Transverse colon (tissue), 3 donors: Measurements from ENCODE around the gene INCA1.

ENCODE experiments used
- EP300 ChIP-seq: sonication (generic); formaldehyde crosslinking; IDR thresholded peaks from one replicate; pipeline ENCODE4 v1.6.1; 2017; ENCODE audit warnings: antibody characterized with exemption, low read depth
- POLR2A ChIP-seq: fragments of 450-650 bp; IDR thresholded peaks from one replicate; pipeline ENCODE4 v1.6.1; 2016; ENCODE audit warnings: antibody characterized with exemption, mild to moderate bottlenecking, moderate library complexity
- TF ChIP-seq, protein P1 (sequence below), 5 experiments: fragments of 200-600 bp in 3 of 5; fragments of 450-650 bp in 2 of 5; sonication (generic) in 3 of 5; IDR thresholded peaks; 1 replicate in 2 of 5; 2 replicates in 3 of 5; pipeline ENCODE4 v1.5.1; 2016 to 2017; ENCODE audit warnings: antibody characterized with exemption in 5 of 5, inconsistent platforms in 3 of 5, mild to moderate bottlenecking in 2 of 5, moderate library complexity in 1 of 5

DNA sequence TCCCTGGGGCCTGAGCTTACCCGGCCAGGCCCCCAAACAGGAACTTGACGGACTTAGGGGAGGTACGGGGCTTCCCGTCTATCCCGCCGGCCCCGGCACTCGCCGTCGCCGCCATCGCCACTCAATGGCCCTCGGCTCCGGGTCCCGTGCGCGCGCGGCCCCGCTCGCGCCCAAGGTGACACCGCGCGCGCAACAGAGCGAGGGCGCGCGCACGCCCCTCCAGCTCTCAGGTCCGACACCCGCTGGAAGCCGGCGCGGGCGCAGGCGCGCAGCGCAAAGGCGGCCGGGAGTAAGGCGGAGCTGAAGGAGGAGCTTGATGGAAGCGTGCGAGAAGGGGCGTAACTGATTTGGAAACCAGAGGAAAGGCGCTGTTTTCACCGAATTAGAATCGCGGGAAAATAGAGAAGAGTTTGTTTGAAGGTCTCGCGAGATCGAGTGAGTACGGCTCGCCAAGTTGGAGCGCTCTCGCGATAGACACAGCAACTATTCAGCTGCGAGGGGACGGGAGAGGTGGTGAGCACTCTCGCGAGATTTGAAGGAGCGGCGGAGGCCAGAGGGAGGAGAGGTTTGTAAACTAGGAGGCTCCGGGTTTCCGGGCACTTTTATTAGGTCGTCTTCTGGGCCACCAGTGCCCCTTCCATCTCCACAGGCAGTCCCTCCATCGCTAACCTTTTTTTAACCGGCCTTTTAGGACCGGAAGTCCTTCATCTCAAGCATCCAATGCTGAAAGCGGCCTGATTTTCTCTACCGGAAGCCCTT lies 57.3 kb downstream of the INCA1 start, which contains the start of the genes RNF167 and SLC25A11:
- TF ChIP-seq EP300 = no peak
- peak; percentile 73 for TF ChIP-seq POLR2A
- TF ChIP-seq, protein P1, sequence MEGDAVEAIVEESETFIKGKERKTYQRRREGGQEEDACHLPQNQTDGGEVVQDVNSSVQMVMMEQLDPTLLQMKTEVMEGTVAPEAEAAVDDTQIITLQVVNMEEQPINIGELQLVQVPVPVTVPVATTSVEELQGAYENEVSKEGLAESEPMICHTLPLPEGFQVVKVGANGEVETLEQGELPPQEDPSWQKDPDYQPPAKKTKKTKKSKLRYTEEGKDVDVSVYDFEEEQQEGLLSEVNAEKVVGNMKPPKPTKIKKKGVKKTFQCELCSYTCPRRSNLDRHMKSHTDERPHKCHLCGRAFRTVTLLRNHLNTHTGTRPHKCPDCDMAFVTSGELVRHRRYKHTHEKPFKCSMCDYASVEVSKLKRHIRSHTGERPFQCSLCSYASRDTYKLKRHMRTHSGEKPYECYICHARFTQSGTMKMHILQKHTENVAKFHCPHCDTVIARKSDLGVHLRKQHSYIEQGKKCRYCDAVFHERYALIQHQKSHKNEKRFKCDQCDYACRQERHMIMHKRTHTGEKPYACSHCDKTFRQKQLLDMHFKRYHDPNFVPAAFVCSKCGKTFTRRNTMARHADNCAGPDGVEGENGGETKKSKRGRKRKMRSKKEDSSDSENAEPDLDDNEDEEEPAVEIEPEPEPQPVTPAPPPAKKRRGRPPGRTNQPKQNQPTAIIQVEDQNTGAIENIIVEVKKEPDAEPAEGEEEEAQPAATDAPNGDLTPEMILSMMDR (IDR thresholded peaks at IDR 0.05) = no peak
